Kidney (tissue), 14 donors: Measurements from ENCODE around the gene FFAR4. TPM values are rescaled to one million over a fixed set of nuclear protein-coding genes. Genes with fewer than 3 reads are reported as not detected.
A peak's percentile ranks its signal among the peaks of the same experiment; 100 is the strongest.

Experiments used
- DNase-seq, 5 donors: peaks; one replicate each; pipeline ENCODE4 v3.0.0-alpha.2; 2013 to 2020
- FAIRE-seq: peaks from 2 replicates; lab custom pipeline; 2012; peaks lifted over from hg19 to GRCh38; lab: Jason Lieb, UNC
- H3K27ac ChIP-seq, 2 donors: one replicate each; pipeline ENCODE4 v1.7.0; 2013; ENCODE audit warnings: low read depth in 2 of 2, low read length in 2 of 2, inconsistent platforms in 1 of 2
- H3K27me3 ChIP-seq: one replicate; pipeline ENCODE4 v1.7.1; 2013; ENCODE audit warnings: low read length, inconsistent platforms; ENCODE audit not compliant: control insufficient read depth, insufficient read depth
- H3K36me3 ChIP-seq, 3 donors: one replicate each; pipeline versions ENCODE4 v1.7.0 to v1.7.1; 2013; ENCODE audit warnings: low read length in 3 of 3, control low read depth in 1 of 3, inconsistent platforms in 1 of 3; ENCODE audit not compliant: insufficient read depth in 3 of 3, control insufficient read depth in 2 of 3
- H3K4me1 ChIP-seq, 3 donors: one replicate each; pipeline versions ENCODE4 v1.7.0 to v1.7.1; 2013; ENCODE audit warnings: low read length in 3 of 3, inconsistent platforms in 1 of 3, low read depth in 1 of 3; ENCODE audit not compliant: control insufficient read depth in 2 of 3, insufficient read depth in 2 of 3
- H3K4me3 ChIP-seq, 3 donors: one replicate each; pipeline versions ENCODE4 v1.7.0 to v1.8.1; 2013; ENCODE audit warnings: low read length in 3 of 3, control low read depth in 1 of 3, inconsistent platforms in 1 of 3
- H3K9ac ChIP-seq, 3 donors: one replicate each; pipeline versions ENCODE4 v1.7.0 to v1.7.1; 2013; ENCODE audit warnings: low read length in 3 of 3, control low read depth in 1 of 3, inconsistent platforms in 1 of 3
- H3K9me3 ChIP-seq, 3 donors: one replicate each; pipeline versions ENCODE4 v1.7.0 to v1.7.1; 2013; ENCODE audit warnings: low read length in 3 of 3, control low read depth in 1 of 3, inconsistent platforms in 1 of 3; ENCODE audit not compliant: control insufficient read depth in 2 of 3, insufficient read depth in 1 of 3
- intact Hi-C: fragments of 100-400 bp; cut with DNase I; formaldehyde crosslinking; loops from one replicate; pipeline ENCODE4 v1.11.1; 2022
- polyA plus RNA-seq: library from polyadenylated mRNA; stranded (reverse); fragments of 350-450 nt; fragmentation: Illumina TruSeq; extraction: RNeasy Lipid Tissue Mini Kit (QIAGEN cat#74804); gene quantifications from one replicate; pipeline ENCODE4 v1.2.3, GENCODE V29; 2014; ENCODE audit warnings: low read depth, low replicate concordance; ENCODE audit not compliant: insufficient read depth
- total RNA-seq: library from RNA; stranded (reverse); fragmentation: NEBNext Ultra II Directional; extraction: Animal tissue kit (Norgen Biotek cat#: 25700); gene quantifications from one replicate; pipeline ENCODE4 v1.2.1, GENCODE V29; 2021
- TF ChIP-seq, protein P1 (sequence below): IDR thresholded peaks from 3 replicates; pipeline ENCODE4 v1.5.1; 2012; ENCODE audit warnings: mild to moderate bottlenecking, moderate library complexity, borderline replicate concordance; ENCODE audit not compliant: insufficient read depth; ENCODE audit errors: extremely low read depth
- donor health status: control.
- donor health status: control.
- donor health status: control.
- donor health status: control.
- donor health status: control.
- donor health status: DM: yes; HTN: yes; CAD: no.
- donor health status: Normal renal cell carcinoma (clear cell type).

FFAR4 gene
- total and polyA plus RNA-seq, 2 donors from 2014 or later = 0.11 to 1.0 TPM

DNA sequence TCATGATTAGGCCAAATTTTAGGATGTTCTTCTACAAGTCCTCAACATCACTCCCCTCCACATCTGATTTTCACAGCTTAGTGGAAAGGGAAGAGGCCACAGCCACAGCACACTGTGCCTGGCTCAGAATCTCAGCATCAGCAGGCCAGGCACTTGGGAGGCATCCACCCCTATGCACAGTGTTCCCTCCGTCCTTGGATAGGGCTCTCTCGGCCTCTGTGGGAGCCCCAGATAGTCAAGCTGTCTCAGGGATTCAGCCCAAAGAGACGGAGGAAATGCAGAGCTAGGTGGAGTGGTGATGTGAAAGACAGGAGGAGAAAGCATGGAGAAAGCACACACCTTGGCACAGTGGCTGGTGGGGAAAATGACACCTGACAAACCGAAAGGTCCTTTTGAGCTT is 33.3 kb downstream of the FFAR4 start:
- intact Hi-C loops = no loop called here
- FAIRE-seq = no peak
- Histone ChIP-seq H3K9ac (no peak overlapping the region), H3K4me1 (no peaks in the 10 kb centered on the region), H3K36me3 (no peaks in the 10 kb centered on the region), H3K27me3 (peaks cover 32% of the 10 kb centered on the region), H3K27ac (no peak overlapping the region), H3K9me3 (no peaks in the 10 kb centered on the region), H3K4me3 (peak overlapping the region in 1 of 3 donors; percentile 29)
- TF ChIP-seq, protein P1, sequence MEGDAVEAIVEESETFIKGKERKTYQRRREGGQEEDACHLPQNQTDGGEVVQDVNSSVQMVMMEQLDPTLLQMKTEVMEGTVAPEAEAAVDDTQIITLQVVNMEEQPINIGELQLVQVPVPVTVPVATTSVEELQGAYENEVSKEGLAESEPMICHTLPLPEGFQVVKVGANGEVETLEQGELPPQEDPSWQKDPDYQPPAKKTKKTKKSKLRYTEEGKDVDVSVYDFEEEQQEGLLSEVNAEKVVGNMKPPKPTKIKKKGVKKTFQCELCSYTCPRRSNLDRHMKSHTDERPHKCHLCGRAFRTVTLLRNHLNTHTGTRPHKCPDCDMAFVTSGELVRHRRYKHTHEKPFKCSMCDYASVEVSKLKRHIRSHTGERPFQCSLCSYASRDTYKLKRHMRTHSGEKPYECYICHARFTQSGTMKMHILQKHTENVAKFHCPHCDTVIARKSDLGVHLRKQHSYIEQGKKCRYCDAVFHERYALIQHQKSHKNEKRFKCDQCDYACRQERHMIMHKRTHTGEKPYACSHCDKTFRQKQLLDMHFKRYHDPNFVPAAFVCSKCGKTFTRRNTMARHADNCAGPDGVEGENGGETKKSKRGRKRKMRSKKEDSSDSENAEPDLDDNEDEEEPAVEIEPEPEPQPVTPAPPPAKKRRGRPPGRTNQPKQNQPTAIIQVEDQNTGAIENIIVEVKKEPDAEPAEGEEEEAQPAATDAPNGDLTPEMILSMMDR = no peak
- DNase-seq = no peak

DNA sequence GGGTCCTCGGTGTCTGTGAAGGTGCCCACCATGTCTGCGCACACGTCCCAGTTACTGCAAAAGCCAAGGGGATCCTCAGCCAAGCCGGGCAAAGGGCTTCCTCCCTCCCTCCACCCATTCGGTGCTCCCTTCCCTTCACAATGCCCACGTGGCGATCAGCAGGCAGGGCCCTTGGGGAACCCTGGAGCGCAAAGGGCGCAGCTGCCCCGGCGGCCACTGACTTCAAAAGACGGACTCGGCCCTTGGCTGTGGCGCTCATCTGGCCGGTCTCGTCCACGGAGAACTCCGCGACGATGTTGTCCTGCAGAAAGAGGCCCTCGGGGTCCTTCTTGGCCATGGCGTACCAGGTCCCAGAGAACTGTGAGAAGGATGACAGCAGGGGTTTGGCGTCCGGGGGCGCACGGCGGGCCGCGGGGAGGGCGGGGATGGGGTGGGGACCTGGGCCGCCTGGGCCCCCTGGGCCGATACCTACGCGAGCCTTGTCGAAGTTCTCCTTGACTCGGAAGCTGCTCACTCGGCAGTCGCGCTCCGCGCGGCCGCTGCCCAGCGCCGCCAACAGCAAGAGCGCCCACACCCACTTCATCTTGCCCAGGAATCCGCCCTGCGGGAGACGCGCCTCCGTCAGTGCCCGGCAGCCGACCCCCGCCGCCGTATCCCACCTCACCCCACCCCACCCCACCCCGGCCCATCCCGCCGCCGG is 34.1 kb downstream of the FFAR4 start:
- no peaks in the 10 kb centered on the region for H3K4me1 ChIP-seq
- peak; percentile 61 to 79 (median 69) for DNase-seq
- intact Hi-C loops = no loop called here
- no peak overlapping the region for H3K9ac ChIP-seq
- FAIRE-seq = no peak
- H3K9me3 ChIP-seq = no peaks in the 10 kb centered on the region
- peaks cover 32% of the 10 kb centered on the region for H3K27me3 ChIP-seq
- H3K36me3 ChIP-seq = no peaks in the 10 kb centered on the region
- TF ChIP-seq, protein P1 = no peak
- peak overlapping the region in 1 of 3 donors; percentile 29 for H3K4me3 ChIP-seq
- H3K27ac ChIP-seq = no peak overlapping the region

DNA sequence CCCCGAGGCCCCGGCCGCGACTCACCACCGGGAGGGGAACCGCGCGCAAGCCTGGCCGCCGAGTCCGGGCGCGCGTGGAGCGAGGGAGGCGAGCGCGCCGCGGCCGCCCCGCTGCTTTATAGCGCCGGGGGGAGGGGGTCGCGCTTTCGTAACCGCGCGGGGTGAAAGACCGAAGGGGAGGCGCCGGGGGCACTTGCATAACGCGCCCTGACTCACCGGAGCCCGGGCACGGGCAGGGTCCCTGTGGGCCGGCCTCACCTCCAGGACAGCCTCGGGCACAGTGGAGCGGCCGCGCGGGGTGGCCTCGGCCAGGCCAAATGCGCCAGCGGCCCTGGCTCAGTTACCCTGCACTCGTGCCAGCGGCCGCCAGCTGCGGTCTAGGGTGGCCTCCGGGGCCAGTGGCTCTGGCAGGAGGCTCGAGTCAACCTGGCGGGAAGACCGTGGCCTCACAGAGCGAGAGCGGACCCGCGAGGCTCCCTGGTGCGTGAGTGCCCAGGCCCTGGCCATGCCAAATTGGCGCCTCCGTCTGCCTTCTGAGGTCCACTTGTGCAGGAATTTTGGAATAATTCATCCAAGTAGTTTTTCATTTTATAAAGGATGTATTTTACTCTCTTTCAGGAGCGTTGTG is 34.8 kb downstream of the FFAR4 start, which contains the start of gene RBP4:
Gene RBP4, minus strand, starts transcription at position 90 of the 628 bp plus-strand sequence. CDS start 207 bp downstream, outside the sequence.
- H3K36me3 ChIP-seq = no peaks in the 10 kb centered on the region
- H3K9me3 ChIP-seq = no peaks in the 10 kb centered on the region
- H3K4me1 ChIP-seq = no peaks in the 10 kb centered on the region
- peak in 3 of 5 donors; percentile 21 to 81 (median 43) for DNase-seq
- intact Hi-C loops = no loop called here
- no peak within 1 kb of the TSS for H3K9ac ChIP-seq
- TF ChIP-seq, protein P1 = no peak
- H3K4me3 ChIP-seq = peak within 1 kb of the TSS in 1 of 3 donors; percentile 43
- H3K27me3 ChIP-seq = peaks cover 32% of the 10 kb centered on the region
- no peak within 1 kb of the TSS for H3K27ac ChIP-seq
- no peak for FAIRE-seq
